Lung (tissue), 12 donors: ENCODE measurements around the gene TMEM50B. TPM values are rescaled to one million over a fixed set of nuclear protein-coding genes. Genes with fewer than 3 reads are reported as not detected.
A peak's percentile ranks its signal among the peaks of the same experiment; 100 is the strongest.

Experiments
- ATAC-seq: fragments of 200-7000 bp; cut with Tn5 transposase; one replicate; pipeline ENCODE4 v1.9.1; 2020; ENCODE audit warnings: moderate number of reproducible peaks; ENCODE audit not compliant: insufficient read depth, low FRiP score
- DNase-seq, 3 donors: peaks; one replicate each; pipeline ENCODE4 v3.0.0-alpha.2; 2013 to 2017
- H3K27ac ChIP-seq, 2 donors: one replicate each; pipeline ENCODE4 v1.5.1; 2013; ENCODE audit warnings: mild to moderate bottlenecking in 2 of 2, moderate library complexity in 2 of 2, control low read depth in 1 of 2, inconsistent platforms in 1 of 2, low read depth in 1 of 2, low read length in 1 of 2
- H3K27me3 ChIP-seq, 3 donors: one replicate each; pipeline ENCODE4 v1.5.1; 2013; ENCODE audit warnings: low read length in 2 of 3; ENCODE audit not compliant: control insufficient read depth in 3 of 3, insufficient read depth in 3 of 3
- H3K36me3 ChIP-seq, 4 donors: one replicate each; pipeline ENCODE4 v1.5.1; 2013; ENCODE audit warnings: low read length in 4 of 4, mild to moderate bottlenecking in 1 of 4, moderate library complexity in 1 of 4; ENCODE audit not compliant: control insufficient read depth in 4 of 4, insufficient read depth in 4 of 4
- H3K4me1 ChIP-seq, 5 donors: one replicate each; pipeline ENCODE4 v1.5.1; 2013; ENCODE audit warnings: low read length in 5 of 5, mild to moderate bottlenecking in 2 of 5, moderate library complexity in 1 of 5; ENCODE audit not compliant: control insufficient read depth in 5 of 5, insufficient read depth in 5 of 5
- H3K4me3 ChIP-seq: one replicate; pipeline ENCODE4 v1.5.1; 2013; ENCODE audit warnings: mild to moderate bottlenecking, control low read depth, moderate library complexity
- H3K9ac ChIP-seq, 2 donors: one replicate each; pipeline ENCODE4 v1.5.1; 2013; ENCODE audit warnings: low read length in 2 of 2, control low read depth in 1 of 2; ENCODE audit not compliant: insufficient read depth in 1 of 2
- H3K9me3 ChIP-seq, 4 donors: one replicate each; pipeline ENCODE4 v1.5.1; 2013; ENCODE audit warnings: low read length in 3 of 4, mild to moderate bottlenecking in 1 of 4, moderate library complexity in 1 of 4; ENCODE audit not compliant: control insufficient read depth in 4 of 4, insufficient read depth in 3 of 4
- WGBS, 2 donors: extraction: QIAGEN DNeasy Blood & Tissue Kit; methylation state at CpG; one replicate each; pipeline ENCODE4 v1.1.7; 2013; 5-methylcytosine and 5-hydroxymethylcytosine counted together
- polyA plus RNA-seq, 2 donors: library from polyadenylated mRNA; stranded (reverse); fragments of 200-250 nt; gene quantifications; one replicate each; pipeline ENCODE4 v1.2.1, GENCODE V29; 2013
- total RNA-seq, 2 donors: library from RNA; depleted of rRNA in 1 of 2; stranded (reverse); fragments of >200 nt in 1 of 2; gene quantifications; one replicate each; pipeline ENCODE4 v1.2.1, GENCODE V29; 2014 to 2021
- TF ChIP-seq, protein P1 (sequence below): IDR thresholded peaks from 2 replicates; pipeline ENCODE4 v1.5.1; 2012; ENCODE audit warnings: mild to moderate bottlenecking; ENCODE audit errors: control extremely low read depth, extremely low read depth
- donor health status: control.
- donor health status: control.
- donor health status: Bipolar disorder and iron deficiency.
- donor health status: healthy.
- donor health status: DM: yes; HTN: yes; CAD: no.

TMEM50B gene
- total and polyA plus RNA-seq, 4 donors, result 35.4 to 73.6 (median 48.4) TPM

DNA sequence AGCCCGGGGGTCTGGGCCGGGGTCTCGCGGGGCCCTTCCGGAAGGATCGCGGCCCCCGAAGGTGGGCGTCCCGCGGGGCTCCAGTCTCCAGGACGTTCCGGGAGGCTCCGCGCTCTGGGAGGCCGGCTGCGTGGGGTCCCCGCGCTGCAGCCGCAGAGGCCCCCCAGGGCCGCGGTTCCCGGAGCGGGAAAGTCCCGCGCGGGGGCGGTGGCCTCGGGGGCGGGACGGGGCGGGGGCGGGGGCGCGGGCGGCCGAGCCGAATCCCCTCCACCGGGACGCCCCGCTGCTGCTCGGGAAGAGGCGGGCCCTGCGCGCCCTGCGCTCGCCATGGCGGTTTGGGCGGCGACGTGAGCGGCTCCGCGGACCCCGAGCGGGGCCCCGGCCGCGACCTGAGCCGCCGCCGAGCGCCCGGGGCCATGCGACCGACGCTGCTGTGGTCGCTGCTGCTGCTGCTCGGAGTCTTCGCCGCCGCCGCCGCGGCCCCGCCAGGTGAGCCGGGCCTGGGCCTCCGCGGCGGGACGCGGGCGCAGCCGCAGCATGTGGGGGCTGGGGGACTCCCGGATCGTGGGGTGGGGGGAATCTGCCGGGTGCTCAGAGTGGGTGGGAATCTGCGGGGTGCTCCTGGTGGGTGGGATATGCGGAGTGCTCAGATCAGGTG is 76.5 kb downstream of the TMEM50B start, which contains the start of gene IFNGR2:
TSS of gene IFNGR2 (plus strand) at position 286 of the 658 bp plus-strand sequence. CDS start at position 417, 131 bp downstream.
- peak within 1 kb of the TSS; percentile 83 for H3K4me3 ChIP-seq
- H3K9ac ChIP-seq, result peak within 1 kb of the TSS; percentile 65 to 78
- 0 to 1% methylated on average over 43 to 89 of the region's 89 CpGs for WGBS, 2 donors
- no peaks in the 10 kb centered on the region for H3K9me3 ChIP-seq
- ATAC-seq (peak; percentile 59), DNase-seq (peak; percentile 56 to 70 (median 70))
- H3K27me3 ChIP-seq, result no peaks in the 10 kb centered on the region
- peaks cover 0 to 15% (median 8%) of the 10 kb centered on the region in 5 donors for H3K4me1 ChIP-seq
- H3K27ac ChIP-seq, result peak within 1 kb of the TSS; percentile 96 to 98
- TF ChIP-seq, protein P1, sequence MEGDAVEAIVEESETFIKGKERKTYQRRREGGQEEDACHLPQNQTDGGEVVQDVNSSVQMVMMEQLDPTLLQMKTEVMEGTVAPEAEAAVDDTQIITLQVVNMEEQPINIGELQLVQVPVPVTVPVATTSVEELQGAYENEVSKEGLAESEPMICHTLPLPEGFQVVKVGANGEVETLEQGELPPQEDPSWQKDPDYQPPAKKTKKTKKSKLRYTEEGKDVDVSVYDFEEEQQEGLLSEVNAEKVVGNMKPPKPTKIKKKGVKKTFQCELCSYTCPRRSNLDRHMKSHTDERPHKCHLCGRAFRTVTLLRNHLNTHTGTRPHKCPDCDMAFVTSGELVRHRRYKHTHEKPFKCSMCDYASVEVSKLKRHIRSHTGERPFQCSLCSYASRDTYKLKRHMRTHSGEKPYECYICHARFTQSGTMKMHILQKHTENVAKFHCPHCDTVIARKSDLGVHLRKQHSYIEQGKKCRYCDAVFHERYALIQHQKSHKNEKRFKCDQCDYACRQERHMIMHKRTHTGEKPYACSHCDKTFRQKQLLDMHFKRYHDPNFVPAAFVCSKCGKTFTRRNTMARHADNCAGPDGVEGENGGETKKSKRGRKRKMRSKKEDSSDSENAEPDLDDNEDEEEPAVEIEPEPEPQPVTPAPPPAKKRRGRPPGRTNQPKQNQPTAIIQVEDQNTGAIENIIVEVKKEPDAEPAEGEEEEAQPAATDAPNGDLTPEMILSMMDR, result no peak
- H3K36me3 ChIP-seq, result no peaks in the 10 kb centered on the region

DNA sequence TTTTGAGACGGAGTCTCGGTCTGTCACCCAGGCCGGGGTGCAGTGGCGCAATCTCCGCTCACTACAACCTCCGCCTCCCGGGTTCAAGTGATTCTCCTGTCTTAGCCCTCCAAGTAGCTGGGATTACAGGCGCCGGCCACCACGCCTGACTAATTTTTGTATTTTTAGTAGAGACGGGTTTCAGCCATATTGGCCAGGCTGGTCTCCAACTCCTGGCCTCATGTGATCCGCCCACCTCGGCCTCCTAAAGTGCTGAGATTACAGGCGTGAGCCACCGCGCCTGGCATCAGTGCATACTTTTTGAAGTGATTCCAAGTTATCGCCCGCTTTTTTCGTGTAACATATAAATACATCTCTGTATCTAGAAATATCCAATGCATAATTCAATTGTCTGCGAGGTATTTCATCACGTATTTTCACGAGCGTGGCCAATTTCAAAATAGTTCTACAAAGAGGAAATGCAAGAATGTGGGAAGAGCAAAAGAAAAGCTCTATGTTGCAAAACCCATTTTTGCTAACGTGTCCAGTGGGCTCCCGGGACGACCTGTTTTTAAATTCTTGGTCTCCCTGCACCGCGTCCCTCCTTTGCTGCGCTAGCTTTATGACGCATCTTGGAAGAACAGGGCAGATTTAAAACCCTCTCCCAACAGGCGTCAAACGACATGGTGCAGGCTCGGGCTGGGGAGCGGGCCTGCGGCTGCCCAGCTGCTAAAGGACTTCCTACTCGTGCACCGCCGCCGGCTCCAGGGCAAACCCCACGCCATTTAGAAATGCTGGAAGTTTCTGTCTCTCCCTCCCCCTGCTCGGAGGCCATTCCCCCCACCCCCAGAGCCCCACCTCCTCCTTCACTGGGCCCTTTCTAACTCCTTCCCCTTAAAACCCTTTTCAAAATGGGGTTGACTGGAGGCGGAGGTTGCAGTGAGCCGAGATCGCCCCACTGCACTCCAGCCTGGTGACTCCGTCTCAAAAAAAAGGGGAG is 77.5 kb downstream of the TMEM50B start:
- Histone ChIP-seq H3K36me3 (no peaks in the 10 kb centered on the region), H3K9me3 (no peaks in the 10 kb centered on the region), H3K27ac (peak overlapping the region; percentile 92 to 96), H3K9ac (no peak overlapping the region), H3K4me1 (peaks cover 0 to 15% (median 8%) of the 10 kb centered on the region in 5 donors), H3K27me3 (no peaks in the 10 kb centered on the region), H3K4me3 (peak overlapping the region; percentile 16)
- WGBS, 2 donors, result 13 to 43% methylated on average over 45 of the region's 45 CpGs
- ATAC-seq (peak; percentile 51), DNase-seq (peak; percentile 82 to 88 (median 85))
- TF ChIP-seq, protein P1, result no peak

DNA sequence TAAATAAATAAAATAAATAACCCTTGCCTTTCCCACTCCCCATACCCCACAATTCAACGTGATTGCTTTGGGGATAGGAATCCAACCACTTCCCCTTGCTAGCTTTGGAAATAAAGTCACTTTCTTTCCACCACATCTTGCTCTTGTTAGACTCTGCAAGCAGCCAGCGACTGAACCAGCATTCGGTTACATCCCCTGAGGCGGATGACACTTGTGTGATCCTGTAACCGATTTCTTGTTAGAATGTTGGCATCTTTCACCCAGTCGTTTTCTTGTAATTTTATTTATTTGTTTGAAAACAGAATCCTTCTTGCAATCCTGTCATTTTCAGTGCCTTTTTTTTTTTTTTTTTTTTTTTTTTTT is 78.2 kb downstream of the TMEM50B start:
- 39 to 68% methylated on average over 6 of the region's 6 CpGs for WGBS, 2 donors
- Histone ChIP-seq H3K4me3 (no peak overlapping the region), H3K27ac (peak overlapping the region in 1 of 2 donors; percentile 60)

More for the DNA sequence above, 78.2 kb downstream of the TMEM50B start:
- ATAC-seq (no peak), DNase-seq (peak in 1 of 3 donors; percentile 33)
- Histone ChIP-seq H3K27me3 (no peaks in the 10 kb centered on the region), H3K4me1 (peaks cover 0 to 15% (median 8%) of the 10 kb centered on the region in 5 donors), H3K9ac (no peak overlapping the region), H3K36me3 (no peaks in the 10 kb centered on the region), H3K9me3 (no peaks in the 10 kb centered on the region)
- TF ChIP-seq, protein P1, result no peak

Other genes starting within 250 kb of the TMEM50B start
- 10 to 100 TPM; 38.8 to 47.1 TPM for gene IL10RB, start 213.6 kb downstream of the TMEM50B start, total RNA-seq
- 10 to 100 TPM; 26.7 to 89.1 TPM for gene IL10RB, start 213.6 kb downstream of the TMEM50B start, polyA plus RNA-seq
- 10 to 100 TPM; 48.1 to 58.7 TPM for gene IFNAR1, start 155.0 kb downstream of the TMEM50B start, total RNA-seq
- 10 to 100 TPM; 14.3 to 54.8 TPM for gene IFNAR1, start 155.0 kb downstream of the TMEM50B start, polyA plus RNA-seq
- 10 to 100 TPM; 60.8 to 82.4 TPM for gene IFNGR2, start 76.6 kb downstream of the TMEM50B start, total RNA-seq
- 100 to 1,000 TPM in 1 of 2 donors, 10 to 100 TPM in 1; 58.6 to 198 TPM for gene IFNGR2, start 76.6 kb downstream of the TMEM50B start, polyA plus RNA-seq
- gene DNAJC28, start 11.7 kb upstream of the TMEM50B start, total RNA-seq, result 1 to 10 TPM; 1.3 TPM
- gene DNAJC28, start 11.7 kb upstream of the TMEM50B start, polyA plus RNA-seq, result 1 to 10 TPM in 1 of 2 donors, under 1 TPM in 1; 0.74 to 1.6 TPM
- gene GART, start 62.1 kb upstream of the TMEM50B start, total RNA-seq, result 10 to 100 TPM; 57.2 to 58.7 TPM
- 10 to 100 TPM; 15.3 to 36.6 TPM for gene GART, start 62.1 kb upstream of the TMEM50B start, polyA plus RNA-seq
- gene SON, start 63.1 kb upstream of the TMEM50B start, total RNA-seq, result 100 to 1,000 TPM; 251 to 393 TPM
- 100 to 1,000 TPM; 100 to 133 TPM for gene SON, start 63.1 kb upstream of the TMEM50B start, polyA plus RNA-seq
- gene DONSON, start 108.7 kb upstream of the TMEM50B start, total RNA-seq, result 10 to 100 TPM in 1 of 2 donors, 1 to 10 TPM in 1; 6.0 to 10.0 TPM
- 10 to 100 TPM in 1 of 2 donors, 1 to 10 TPM in 1; 5.3 to 11.6 TPM for gene DONSON, start 108.7 kb upstream of the TMEM50B start, polyA plus RNA-seq
- 10 to 100 TPM; 31.6 to 64.2 TPM for gene CRYZL1, start 161.8 kb upstream of the TMEM50B start, total RNA-seq
- 10 to 100 TPM; 16.4 to 28.9 TPM for gene CRYZL1, start 161.8 kb upstream of the TMEM50B start, polyA plus RNA-seq
- 10 to 100 TPM; 27.6 to 46.0 TPM for gene ITSN1, start 162.5 kb upstream of the TMEM50B start, total RNA-seq
- gene ITSN1, start 162.5 kb upstream of the TMEM50B start, polyA plus RNA-seq, result 10 to 100 TPM; 11.2 to 12.0 TPM